ENCODE data around the gene LRRC9. TPM values are rescaled to one million over a fixed set of nuclear protein-coding genes. Genes with fewer than 3 reads are reported as not detected.
A peak's percentile ranks its signal among the peaks of the same experiment; 100 is the strongest.

LRRC9 gene
- total RNA-seq, 3 donors from 2014 or later (not counting 1 experiment from before 2014, with no cell fraction given) = not detected

DNA sequence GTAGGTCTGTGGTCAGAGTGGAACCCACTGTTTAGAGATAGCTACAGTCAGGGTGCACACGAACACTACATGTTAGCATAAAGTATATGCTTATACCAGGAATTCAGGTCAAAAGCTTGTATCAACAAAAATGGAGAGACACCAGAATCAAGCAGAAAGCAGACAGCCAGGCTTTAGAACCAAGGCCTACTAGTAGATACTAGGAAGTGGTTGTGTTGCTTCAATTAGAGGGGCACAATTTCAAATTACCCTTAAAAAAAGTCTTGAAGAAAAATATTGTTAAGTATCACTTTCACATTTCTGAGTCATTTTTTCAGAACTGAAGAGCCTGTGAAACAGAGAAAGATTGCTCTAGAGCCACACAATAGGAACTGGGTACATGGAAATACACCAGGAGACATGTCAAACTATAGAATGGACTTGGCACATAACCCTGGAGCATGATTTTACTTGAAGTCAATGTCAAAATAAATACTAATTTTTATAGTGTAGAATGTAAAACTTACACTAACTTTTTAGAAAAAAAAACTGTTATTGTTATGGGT lies 41.6 kb downstream of the LRRC9 start:
- no peak for TF ChIP-seq CTCF (IDR thresholded peaks at IDR 0.05)
- no peak for DNase-seq
- H3K27ac Mint-ChIP-seq = no peak overlapping the region
- no peak overlapping the region for H3K4me3 Mint-ChIP-seq
- peaks cover 10% of the 10 kb centered on the region for H3K9me3 ChIP-seq (ENCODE audit: control insufficient read depth, insufficient read depth, low read length)
- H3K9me3 Mint-ChIP-seq = peaks cover 0 to 5% of the 10 kb centered on the region in 2 donors
- H3K36me3 ChIP-seq (ENCODE audit: control insufficient read depth, insufficient read depth, low read length) = no peaks in the 10 kb centered on the region
- ATAC-seq = no peak
- peaks cover 7 to 8% of the 10 kb centered on the region in 2 donors for H3K4me1 Mint-ChIP-seq
- no peak overlapping the region for H3K4me3 ChIP-seq (ENCODE audit: low read length)
- 88% methylated on average over 1 of the region's 1 CpG for WGBS (ENCODE audit: insufficient coverage)
- H3K36me3 Mint-ChIP-seq = no peaks in the 10 kb centered on the region
- intact Hi-C loops (cut with micrococcal nuclease) = no loop called here
- no peak overlapping the region for H3K27ac ChIP-seq (ENCODE audit: low read length)
- no peaks in the 10 kb centered on the region for H3K27me3 ChIP-seq (ENCODE audit: control insufficient read depth, insufficient read depth, low read length)
- H3K4me1 ChIP-seq (ENCODE audit: control insufficient read depth, insufficient read depth, low read length) = peaks cover 4% of the 10 kb centered on the region
- H3K27me3 Mint-ChIP-seq (ENCODE audit: low read depth in 2 of 2) = peaks cover 3 to 8% of the 10 kb centered on the region in 2 donors

- peak in 1 of 2 donors; percentile 29 for DNase-seq
- H3K27ac Mint-ChIP-seq = peak overlapping the region; percentile 91 to 92
- peaks cover 4% of the 10 kb centered on the region for H3K4me1 ChIP-seq (ENCODE audit: control insufficient read depth, insufficient read depth, low read length)
- H3K4me3 ChIP-seq (ENCODE audit: low read length) = peak overlapping the region; percentile 53
- H3K36me3 Mint-ChIP-seq = no peaks in the 10 kb centered on the region
- H3K27ac ChIP-seq (ENCODE audit: low read length) = peak overlapping the region; percentile 75
- no peaks in the 10 kb centered on the region for H3K36me3 ChIP-seq (ENCODE audit: control insufficient read depth, insufficient read depth, low read length)
- no peak for TF ChIP-seq CTCF (IDR thresholded peaks at IDR 0.05)
- peak overlapping the region; percentile 93 for H3K4me3 Mint-ChIP-seq
- H3K9me3 Mint-ChIP-seq = no peaks in the 10 kb centered on the region
- ATAC-seq = peak; percentile 3 to 17 (median 12)
- intact Hi-C loops (cut with micrococcal nuclease) = loop anchor here (1.0 to 5.0 kb wide), 2 partner anchors 98 to 220 kb away; no protein-coding TSS in a partner anchor
- 51% methylated on average over 4 of the region's 5 CpGs for WGBS (ENCODE audit: insufficient coverage)
- peaks cover 7 to 8% of the 10 kb centered on the region in 2 donors for H3K4me1 Mint-ChIP-seq
- peaks cover 7 to 17% of the 10 kb centered on the region in 2 donors for H3K27me3 Mint-ChIP-seq (ENCODE audit: low read depth in 2 of 2)
- H3K9me3 ChIP-seq (ENCODE audit: control insufficient read depth, insufficient read depth, low read length) = no peaks in the 10 kb centered on the region
- H3K27me3 ChIP-seq (ENCODE audit: control insufficient read depth, insufficient read depth, low read length) = no peaks in the 10 kb centered on the region
These were observed 44.5 kb downstream of the LRRC9 start for GRCh38 chr14:59964251-59965007.

GRCh38 chr14:59969319-59969718 lies 49.4 kb downstream of the LRRC9 start:
- Histone ChIP-seq H3K9me3 (ENCODE audit: control insufficient read depth, insufficient read depth, low read length) (no peaks in the 10 kb centered on the region), H3K27ac (ENCODE audit: low read length) (no peak overlapping the region), H3K4me3 (ENCODE audit: low read length) (no peak overlapping the region), H3K36me3 (ENCODE audit: control insufficient read depth, insufficient read depth, low read length) (no peaks in the 10 kb centered on the region), H3K27me3 (ENCODE audit: control insufficient read depth, insufficient read depth, low read length) (no peaks in the 10 kb centered on the region), H3K4me1 (ENCODE audit: control insufficient read depth, insufficient read depth, low read length) (peaks cover 4% of the 10 kb centered on the region)
- no peak for ATAC-seq
- Mint-ChIP-seq H3K4me1 (peaks cover 7 to 8% of the 10 kb centered on the region in 2 donors), H3K27me3 (ENCODE audit: low read depth in 2 of 2) (peaks cover 16 to 27% of the 10 kb centered on the region in 2 donors), H3K27ac (no peak overlapping the region), H3K4me3 (no peak overlapping the region), H3K36me3 (no peaks in the 10 kb centered on the region), H3K9me3 (no peaks in the 10 kb centered on the region)
- 98% methylated on average over 2 of the region's 2 CpGs for WGBS (ENCODE audit: insufficient coverage)
- DNase-seq = no peak
- TF ChIP-seq CTCF (IDR thresholded peaks at IDR 0.05) = no peak
- intact Hi-C loops (cut with micrococcal nuclease) = loop anchor here (5.0 kb wide), 1 partner anchor 93 kb away; no protein-coding TSS in a partner anchor
